GM21390 (cell line): ENCODE results near the gene METTL14.

Source experiments
- ATAC-seq: cut with Tn5 transposase; IDR thresholded peaks from one replicate; pipeline ENCODE4 v1.9.1; 2021; ENCODE audit not compliant: unreplicated experiment

Gene METTL14

DNA sequence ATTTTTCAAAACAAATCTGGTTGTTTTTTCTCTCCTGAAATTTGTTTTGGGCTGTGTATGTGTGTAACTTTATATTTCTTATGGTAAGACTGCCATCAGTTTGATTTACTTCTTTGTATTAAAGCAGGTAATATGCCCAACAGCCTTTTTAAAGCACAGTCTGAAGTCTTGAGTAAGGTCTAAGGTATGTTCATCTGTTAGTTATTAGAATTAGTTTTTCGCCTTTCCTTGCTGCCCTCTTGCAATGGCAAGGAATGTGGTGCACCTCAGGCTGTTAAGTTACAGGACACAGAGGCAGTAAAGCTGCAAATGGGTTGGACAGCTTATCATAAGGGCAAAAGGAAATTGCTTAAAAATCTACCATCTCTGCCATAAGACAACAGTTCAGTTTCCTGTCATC is 71.8 kb downstream of the METTL14 start:
- no peak for ATAC-seq

DNA sequence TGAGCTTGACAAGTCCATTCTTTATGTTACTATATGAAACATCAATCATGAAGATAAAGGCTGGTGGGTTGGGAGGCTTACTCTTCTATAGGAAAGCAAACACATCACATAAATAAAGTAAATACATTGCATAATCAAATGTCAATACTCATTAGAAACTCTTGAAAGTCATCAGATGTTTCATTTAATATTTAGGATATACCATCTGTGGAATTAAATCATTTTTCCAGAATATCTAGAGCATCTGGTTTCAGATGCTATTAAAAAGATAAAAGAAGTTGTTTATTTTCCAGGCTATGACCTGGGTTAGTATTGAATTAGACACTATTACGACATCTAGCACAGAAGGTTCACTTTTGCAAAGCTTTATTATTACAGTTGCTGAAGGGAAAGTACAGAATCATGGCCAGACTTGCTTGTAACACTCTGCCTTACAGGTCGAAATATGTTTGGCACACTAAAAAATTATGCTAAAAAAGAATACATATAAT is 72.6 kb downstream of the METTL14 start:
- no peak for ATAC-seq

DNA sequence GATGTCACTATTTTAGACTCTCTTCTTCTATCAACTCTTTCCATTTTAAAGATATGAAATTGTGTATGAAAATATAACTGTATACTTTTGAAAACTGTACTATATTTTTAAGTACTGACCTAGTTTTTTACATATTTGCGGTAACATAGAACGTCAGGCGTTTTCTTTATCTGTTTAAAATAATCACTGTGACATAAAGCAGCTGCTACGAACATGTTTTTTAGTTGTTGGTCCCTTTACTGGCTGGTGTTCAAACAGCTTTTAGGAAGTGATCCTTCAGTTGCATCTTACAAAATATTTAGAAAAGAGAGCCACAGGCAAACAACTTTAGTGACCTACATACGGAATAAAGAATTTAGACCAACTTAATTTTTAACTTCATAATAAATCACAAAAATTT is 73.1 kb downstream of the METTL14 start:
- ATAC-seq, result no peak

DNA sequence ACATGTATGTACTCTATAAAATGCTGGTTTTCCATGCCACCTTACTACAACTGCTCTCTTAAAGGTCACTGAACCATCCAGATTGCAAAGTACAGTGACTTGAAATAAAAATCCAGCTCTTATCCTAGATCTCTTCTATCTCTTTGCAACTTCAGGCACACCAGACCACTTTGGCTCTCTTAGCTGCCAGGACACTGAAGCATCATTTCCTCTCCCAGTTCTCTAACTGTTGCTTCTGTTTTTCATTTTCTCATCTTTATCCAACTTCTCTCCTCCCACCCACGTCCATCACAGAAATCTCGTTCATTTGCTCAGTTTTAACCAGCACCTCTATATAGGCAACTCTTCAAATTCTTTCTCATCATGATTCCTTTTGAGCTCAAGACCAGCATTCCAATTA is 74.3 kb downstream of the METTL14 start:
- ATAC-seq, result no peak

DNA sequence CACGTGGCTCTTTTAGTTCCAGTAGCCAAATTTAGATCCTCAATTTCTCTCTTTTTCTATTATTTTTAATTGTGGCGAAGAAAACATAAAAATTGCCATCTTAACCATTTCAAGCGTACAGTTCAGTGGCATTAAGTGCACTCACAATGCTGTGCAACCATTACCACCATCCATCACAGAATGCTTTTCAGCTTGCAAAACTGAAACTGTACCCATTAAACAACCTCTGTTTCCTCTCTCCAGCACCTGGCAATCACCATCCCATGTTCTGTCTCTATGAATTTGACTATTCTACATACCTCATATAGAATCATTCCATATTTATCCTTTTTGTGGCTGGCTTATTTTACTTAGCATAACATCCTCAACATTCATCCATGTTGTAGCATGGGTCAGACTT is 74.9 kb downstream of the METTL14 start:
- peak; percentile 49 for ATAC-seq

DNA sequence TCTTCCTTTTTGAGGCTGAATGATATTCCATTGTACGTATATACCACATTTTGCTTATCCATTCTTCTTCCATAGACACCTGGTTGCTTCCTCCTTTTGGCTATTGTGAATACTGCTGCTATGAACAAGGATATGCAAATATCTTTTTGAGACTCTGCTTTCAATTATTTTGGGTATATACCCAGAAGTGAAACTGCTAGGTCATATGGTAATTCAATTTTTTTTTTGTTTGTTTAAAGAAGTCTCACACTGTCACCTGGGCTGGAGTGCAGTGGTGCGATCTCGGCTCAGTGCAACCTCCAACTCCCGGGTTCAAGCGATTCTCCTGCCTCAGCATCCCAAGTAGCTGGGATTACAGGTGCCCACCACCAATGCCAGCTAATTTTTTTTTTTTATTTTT is 75.3 kb downstream of the METTL14 start:
- ATAC-seq, result peak; percentile 98

DNA sequence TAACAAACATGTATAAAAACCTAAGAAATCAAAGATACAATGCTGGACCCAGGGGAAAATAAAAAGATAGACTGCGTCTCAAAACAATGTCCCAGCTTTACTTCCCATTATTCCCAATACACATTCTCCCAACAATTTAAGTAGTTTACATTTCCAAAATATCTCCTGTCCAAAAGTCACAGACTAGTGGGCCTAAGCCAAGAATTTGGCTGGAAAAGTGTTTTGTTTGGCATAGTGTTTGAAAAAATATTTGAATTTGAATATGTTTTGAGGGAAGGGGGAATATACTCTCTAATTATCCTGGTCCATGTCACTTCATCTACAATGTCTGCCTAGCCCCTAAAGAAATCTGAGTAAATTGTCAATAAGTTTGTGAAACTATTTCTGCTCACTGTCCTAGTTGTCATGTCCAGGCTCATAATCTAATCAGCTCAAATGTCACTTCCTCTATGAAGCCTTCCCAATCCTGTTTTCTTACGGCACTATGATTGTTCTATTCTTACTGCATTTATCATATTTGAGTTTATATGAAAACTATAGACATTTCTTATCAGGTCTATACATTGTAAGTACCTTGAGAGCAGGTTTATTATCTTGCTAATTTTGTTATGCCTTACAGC is 76.3 kb downstream of the METTL14 start:
- no peak for ATAC-seq

DNA sequence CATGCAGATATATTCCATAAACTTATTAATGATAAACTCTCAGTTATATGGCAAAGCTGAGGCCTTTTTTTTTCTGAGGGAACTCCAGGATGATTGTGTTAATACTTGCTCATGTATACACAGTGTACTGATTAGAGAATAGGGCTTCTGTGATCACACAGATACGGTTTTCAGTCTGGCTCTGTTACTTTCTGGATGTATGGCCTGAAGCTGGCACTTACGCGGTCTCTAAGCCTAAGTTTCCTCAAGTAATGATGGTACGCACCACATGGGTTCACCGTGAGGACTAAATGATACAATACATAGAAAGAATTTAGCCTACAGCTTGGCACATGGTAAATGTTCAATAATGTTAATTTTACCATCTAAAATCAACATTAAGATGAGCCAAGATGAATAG is 77.0 kb downstream of the METTL14 start:
- ATAC-seq, result no peak

DNA sequence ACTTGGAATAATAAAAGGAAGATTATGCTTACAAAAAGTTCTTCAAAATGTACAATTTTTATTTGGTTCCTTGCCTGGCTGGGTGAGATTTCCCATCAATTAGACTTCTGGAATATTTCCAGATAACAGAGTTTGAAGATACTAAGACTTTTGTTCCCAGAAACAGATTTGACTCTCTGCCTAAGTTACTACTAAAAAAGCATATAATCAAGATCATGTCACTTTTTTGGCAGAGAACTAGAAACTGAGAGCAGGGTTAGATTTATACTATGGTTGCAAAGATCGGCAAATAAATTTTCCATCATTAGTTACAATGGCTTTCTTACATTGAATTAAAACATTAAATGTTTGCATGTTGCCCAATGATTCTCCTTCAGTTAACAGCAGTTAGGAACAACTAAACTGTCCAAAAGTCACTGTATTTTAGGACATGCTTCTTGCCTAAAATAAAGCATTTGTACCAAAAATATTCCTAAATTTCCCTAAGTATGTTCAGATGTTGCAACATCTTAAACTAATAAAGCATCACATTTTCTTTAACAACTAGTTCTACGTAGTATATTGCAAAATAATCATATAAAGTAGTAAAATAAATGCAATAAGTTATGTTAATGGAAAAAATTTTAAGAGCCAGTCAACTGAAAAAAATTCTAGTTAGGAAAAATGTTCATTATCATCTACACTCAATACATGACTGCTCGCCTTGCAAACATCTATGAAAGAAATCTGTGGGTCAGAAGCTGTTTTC is 77.7 kb downstream of the METTL14 start:
- ATAC-seq, result no peak
